Fibroblast of pulmonary artery (primary cell): ENCODE results near the gene ABR.
A peak's percentile ranks its signal among the peaks of the same experiment; 100 is the strongest.

Source experiments
- DNase-seq: peaks from one replicate; pipeline ENCODE4 v3.0.0-alpha.2; 2010; ENCODE audit warnings: low read depth
- H3K4me3 ChIP-seq: replicated peaks from 2 replicates; pipeline ENCODE4 v1.5.1; 2011; ENCODE audit warnings: low read depth, mild to moderate bottlenecking, control low read depth, low read length, moderate library complexity
- TF ChIP-seq, protein P1 (sequence below): IDR thresholded peaks from 2 replicates; pipeline ENCODE4 v1.5.1; 2011; ENCODE audit warnings: mild to moderate bottlenecking, control low read depth, low read length, inconsistent platforms; ENCODE audit errors: missing control alignments

ABR gene

GRCh38 chr17:957856-958421 is 221.8 kb downstream of the ABR start:
- no peak overlapping the region for H3K4me3 ChIP-seq
- TF ChIP-seq, protein P1, sequence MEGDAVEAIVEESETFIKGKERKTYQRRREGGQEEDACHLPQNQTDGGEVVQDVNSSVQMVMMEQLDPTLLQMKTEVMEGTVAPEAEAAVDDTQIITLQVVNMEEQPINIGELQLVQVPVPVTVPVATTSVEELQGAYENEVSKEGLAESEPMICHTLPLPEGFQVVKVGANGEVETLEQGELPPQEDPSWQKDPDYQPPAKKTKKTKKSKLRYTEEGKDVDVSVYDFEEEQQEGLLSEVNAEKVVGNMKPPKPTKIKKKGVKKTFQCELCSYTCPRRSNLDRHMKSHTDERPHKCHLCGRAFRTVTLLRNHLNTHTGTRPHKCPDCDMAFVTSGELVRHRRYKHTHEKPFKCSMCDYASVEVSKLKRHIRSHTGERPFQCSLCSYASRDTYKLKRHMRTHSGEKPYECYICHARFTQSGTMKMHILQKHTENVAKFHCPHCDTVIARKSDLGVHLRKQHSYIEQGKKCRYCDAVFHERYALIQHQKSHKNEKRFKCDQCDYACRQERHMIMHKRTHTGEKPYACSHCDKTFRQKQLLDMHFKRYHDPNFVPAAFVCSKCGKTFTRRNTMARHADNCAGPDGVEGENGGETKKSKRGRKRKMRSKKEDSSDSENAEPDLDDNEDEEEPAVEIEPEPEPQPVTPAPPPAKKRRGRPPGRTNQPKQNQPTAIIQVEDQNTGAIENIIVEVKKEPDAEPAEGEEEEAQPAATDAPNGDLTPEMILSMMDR, result no peak
- no peak for DNase-seq

GRCh38 chr17:956905-957304 is 222.9 kb downstream of the ABR start:
- no peak overlapping the region for H3K4me3 ChIP-seq
- TF ChIP-seq, protein P1, result no peak
- DNase-seq, result no peak

GRCh38 chr17:954431-955164 is 225.2 kb downstream of the ABR start:
- H3K4me3 ChIP-seq, result no peak overlapping the region
- TF ChIP-seq, protein P1, result no peak
- DNase-seq, result peak; percentile 46

- TF ChIP-seq, protein P1, result no peak
- no peak for DNase-seq
These were observed 226.0 kb downstream of the ABR start for GRCh38 chr17:953767-954166.

More at GRCh38 chr17:953767-954166, 226.0 kb downstream of the ABR start:
- H3K4me3 ChIP-seq, result no peak overlapping the region
